HK-2 (cell line): Measurements from ENCODE around the gene UXS1.
"Not testable (repeated sequence)": the region's sequence is repeated elsewhere in the genome, so short reads cannot be mapped to it uniquely, and the experiment has no call there.

Experiments
- DNase-seq: peaks from one replicate; pipeline ENCODE4 v3.0.0-alpha.2; 2018; ENCODE audit not compliant: unreplicated experiment

Gene UXS1

DNA sequence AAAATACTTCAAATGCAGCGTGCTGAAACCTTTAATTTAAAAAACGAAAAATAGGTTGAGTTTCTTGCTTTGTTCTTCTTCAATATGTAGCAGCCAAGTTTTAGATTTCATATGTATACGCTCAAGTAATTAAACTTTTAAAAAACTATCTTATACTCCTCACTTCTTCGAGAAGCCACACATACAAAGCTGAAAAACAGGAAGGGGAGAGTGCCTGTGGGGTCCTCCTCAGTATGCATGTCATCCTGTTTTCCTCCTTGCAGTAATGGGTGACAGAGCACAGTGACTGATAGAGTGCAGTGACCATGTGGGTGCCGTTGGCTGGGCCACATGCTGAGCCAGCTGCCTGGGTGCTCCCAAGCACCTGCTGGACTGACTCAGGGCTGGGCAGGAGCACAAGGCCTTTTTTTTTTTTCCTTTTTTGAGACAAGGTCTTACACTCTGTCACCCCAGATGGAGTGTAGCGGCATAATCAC is 33.3 kb downstream of the UXS1 start:
- DNase-seq = peak; percentile 30

- no peak for DNase-seq
These were observed 34.0 kb downstream of the UXS1 start for GRCh38 chr2:106159866-106160785.

DNA sequence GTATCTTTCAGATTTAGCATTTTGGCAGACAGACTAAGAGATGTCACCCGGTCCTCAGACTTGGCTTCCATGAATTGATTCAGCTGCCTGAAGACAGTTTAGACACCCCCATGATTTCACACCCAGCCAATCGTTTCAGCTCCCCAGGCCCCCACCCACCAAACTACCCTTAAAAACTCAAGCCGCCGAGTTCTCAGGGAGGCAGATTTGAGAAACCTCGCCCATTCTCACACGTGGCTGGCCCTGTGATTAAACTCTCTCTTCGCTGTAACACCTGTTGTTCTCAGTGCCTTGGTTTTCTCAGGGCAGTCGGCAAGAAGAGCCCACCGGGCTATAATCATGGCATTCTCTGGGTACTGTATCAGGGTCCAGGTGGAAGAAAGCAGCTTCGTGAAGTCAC is 35.2 kb downstream of the UXS1 start:
- no peak for DNase-seq

- no peak for DNase-seq
These were observed 36.0 kb downstream of the UXS1 start for GRCh38 chr2:106158131-106158530.

DNA sequence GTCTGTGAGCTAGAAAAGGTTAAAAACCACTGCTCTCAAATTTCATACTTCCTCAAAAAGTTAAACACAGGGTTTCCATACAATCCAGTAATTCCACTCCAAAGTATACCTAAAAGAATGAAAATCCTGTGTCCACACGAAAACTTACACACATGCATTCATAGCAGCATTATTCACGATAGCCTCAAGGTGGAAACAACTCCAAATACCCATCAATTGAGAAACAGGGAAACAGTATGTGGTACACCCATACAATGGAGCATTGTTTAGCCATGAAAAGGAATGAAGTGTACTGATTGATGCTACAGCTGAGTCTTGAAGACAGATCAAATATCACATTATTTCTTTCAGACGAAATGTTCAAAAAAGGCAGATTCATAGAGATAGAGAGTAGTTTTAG is 36.7 kb downstream of the UXS1 start:
- no peak for DNase-seq

DNA sequence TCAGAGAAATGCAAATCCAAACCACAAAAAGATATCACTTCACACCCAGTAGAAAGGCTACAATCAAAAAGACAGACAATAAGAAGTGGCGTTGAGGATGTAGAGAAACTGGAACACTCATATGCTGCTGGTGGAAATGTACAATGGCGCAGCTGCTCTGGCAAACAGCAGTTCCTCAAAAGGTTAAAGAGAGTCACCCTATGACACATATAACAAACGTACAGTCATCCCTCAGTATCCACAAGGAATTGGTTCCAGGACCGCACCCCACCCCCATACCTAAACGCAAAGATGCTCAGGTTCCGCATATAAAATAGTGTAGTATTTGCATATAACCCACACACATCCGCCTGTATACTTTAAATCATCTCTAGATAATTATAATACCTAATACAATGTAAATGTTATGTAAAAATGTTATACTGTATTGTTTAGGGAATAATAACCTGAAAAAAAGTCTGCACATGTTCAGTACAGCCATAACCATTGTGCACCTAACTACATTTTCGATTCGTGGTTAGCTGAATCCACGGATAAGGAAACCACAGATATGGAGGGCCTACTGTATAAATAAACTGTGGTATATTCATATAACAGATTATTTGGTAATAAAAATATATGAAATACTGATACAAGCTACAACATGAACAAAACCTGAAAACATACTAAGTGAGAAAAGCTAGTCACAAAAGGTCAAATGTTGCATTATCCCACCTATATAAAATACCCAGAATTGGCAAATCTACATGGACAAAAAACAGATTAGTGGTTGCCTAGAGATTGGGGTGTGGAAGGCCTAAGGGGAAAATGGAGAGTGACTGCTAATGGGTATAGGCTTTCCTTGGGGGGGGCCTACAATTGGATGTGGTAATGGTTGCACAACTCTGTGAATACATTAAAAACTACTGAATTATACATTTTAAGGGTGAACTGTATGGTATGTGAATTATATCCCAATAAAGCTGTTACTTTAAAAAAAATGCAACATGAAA is 37.5 kb downstream of the UXS1 start:
- no peak for DNase-seq

- no peak for DNase-seq
These were observed 40.3 kb downstream of the UXS1 start for GRCh38 chr2:106153781-106154180.

DNA sequence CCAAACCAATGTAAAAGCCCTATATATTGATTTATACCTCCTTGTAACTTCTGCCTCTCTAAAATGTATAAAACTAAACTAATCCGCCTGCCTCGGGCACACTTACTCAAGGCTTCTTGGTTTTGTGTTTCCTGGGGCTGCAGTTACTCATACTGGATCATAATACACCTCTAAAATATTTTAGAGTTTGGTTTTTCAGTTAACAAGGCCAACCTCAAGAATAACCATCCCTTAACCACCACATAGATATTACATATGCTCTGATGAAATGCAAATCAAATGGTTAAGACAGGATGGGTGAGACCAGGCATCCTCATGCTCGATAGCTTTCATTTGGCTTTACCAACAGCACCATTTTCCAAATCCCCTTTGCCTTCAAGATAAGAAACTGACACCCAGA is 46.4 kb downstream of the UXS1 start:
- DNase-seq = no peak

- peak; percentile 46 for DNase-seq
These were observed 46.9 kb downstream of the UXS1 start for GRCh38 chr2:106147159-106147558.

DNA sequence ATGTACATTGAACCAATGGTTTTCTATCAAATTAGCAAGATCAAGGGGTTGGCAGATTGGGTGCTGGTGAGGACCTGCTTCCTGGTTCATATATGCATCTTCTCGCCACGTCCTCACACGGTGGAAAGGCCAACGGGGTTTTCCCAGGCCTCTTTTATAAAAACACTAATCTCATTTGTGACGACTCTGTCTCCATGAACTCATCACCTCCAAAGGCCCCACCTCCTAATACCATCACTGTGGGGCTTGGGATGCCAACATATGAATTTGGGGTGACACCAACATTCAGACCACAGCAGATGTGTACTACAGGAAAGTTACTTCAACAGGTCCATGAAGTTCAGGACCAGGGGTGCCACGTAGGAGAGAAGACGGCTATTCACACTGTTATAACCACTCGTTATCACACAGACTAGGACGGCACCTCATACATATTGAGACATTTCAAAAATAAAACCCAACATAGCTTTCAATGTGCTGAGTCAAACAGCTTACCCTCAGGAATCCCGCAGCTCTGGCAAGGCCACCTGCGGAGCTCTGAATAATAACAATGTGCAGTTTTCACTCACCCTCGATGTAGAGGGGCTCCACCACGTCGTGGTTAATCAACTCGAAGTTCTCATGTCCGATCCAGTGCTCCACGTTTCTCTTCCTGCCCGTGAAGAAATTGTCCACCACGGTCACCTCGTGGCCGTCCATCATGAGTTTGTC is 49.3 kb downstream of the UXS1 start:
- DNase-seq = no peak

DNA sequence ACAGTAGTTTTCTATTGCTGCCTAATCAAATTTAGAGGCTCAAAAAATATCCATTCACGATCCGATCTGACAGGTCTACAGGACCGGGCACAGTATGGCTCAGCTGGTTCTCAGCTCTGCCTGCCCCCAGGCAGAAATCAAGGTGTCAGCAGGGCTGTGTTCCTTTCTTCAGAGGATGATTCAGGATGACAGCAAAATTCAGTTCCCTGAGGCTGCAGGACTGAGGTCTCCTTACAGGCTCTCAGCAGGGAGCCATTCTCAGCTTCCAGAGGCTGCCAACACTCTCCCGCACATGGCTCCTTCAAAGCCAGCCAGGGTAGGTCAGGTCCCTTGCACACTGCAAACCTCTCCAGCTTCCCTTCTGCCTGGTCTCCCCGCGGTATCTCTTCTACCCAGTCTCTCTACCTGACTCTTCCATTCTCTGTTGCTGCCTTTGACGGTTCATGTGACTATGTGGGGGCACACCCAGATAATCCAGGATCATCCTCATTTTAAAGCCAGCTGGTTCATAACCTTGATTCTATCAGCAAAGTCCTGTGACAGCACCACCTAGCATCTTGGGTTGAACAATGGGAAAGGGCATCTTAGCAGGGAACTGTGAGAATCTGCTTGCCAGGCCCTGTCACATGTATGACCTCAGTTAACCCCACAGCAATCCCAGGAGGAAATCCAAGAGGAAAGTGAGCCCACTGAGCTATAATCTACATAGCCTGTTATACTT is 50.4 kb downstream of the UXS1 start:
- DNase-seq = no peak

DNA sequence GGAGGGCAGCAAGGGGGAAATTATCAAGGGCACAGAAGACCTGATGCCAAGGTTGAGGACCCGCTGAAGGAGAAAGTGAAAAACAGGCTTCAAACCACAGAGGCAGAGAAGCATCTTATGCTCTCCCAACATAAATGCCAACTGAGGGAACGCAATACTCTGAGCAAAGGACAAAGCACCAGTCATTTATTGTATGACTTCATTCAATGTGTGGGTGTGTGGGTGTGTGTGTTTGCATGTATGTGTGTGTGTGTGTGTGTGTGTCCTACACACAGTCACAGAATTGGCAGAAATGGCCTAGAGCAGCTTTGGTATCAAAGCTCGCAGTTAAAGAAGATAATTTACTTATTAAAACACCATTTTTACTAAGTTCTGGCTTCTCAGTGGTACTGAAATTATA is 51.4 kb downstream of the UXS1 start:
- DNase-seq = no peak

DNA sequence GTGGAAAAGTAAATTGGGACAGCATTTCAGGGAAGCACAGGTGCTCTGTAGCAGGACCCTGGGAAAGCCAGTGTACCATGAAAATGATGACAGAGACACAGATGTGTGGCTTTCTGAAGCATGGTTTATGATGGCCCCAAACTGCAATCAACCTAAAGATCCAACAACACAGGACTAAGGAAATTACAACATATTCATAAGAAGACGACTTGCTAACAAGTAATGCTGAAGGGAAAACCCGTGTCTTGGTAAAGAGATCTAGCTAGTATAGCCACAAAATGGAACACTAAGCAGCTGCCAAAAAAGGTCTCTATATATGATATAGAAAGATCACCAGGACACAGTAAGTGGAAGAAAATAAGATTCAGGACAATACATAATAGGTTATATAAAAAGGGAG is 53.2 kb downstream of the UXS1 start:
- DNase-seq = no peak

DNA sequence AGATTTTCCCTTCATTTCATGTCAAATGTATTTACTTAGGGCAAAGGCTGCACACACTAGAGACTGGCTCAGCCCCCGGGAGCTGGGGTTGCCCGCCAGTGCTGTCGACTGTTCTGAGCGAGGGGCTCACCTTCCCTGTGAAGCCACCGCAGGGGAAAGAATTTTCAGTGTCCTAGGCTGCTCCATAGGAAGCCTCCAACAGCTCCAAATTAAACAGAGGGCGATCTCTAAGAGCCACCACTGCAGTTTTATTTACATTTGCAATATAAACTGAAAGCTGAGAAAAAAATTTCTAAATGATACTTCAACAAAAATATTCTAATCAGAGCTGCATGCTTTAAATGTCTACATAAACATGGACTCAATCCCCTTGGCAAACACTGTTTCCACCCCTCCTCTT is 54.0 kb downstream of the UXS1 start:
- DNase-seq = no peak

GRCh38 chr2:106139238-106139935 is 54.7 kb downstream of the UXS1 start:
- DNase-seq = no peak

DNA sequence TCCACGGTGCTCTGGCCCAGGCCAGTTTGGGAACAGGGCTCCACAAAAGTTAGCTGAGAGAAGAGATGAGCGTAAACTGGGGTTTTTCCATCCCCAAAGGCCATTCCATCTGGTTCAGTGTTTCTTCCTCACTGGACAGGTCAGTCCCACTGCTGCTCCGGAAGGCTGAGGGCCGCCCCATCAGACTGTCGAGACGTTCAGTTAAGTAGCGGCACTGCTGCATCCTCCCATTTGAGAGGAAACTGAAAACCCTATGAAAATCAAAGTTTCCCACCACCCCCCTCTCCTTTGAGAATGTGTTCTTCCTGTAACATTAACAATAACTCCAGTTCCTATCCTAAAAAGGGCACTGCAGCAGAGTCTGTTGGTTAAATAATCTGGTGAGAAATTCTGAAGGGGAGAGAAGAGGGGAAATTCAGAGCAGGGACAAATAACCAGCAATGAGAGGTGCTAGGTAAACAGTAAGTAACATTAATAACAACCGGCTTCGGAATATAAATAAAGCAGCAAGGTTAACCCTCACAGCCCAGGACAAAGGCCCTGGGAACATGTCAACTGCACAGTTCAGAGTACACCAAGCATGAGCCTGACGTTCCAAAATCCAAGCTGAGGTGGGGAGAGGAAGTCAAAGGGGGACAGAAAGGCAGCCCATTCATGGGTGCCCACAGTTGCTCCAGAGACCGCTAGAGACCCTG is 55.4 kb downstream of the UXS1 start:
- no peak for DNase-seq

GRCh38 chr2:106137731-106138521 is 56.2 kb downstream of the UXS1 start:
- no peak for DNase-seq

DNA sequence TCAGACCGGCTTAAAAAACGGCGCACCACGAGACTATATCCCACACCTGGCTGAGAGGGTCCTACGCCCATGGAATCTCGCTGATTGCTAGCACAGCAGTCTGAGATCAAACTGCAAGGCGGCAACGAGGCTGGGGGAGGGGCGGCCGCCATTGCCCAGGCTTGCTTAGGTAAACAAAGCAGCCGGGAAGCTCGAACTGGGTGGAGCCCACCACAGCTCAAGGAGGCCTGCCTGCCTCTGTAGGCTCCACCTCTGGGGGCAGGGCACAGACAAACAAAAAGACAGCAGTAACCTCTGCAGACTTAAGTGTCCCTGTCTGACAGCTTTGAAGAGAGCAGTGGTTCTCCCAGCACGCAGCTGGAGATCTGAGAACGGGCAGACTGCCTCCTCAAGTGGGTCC is 62.9 kb downstream of the UXS1 start:
- DNase-seq = not testable (repeated sequence)
